H1 (cell line): ENCODE data around the gene GAS2. TPM values are rescaled to one million over a fixed set of nuclear protein-coding genes. Genes with fewer than 3 reads are reported as not detected.

ENCODE experiments used
- NRF1 ChIP-seq: IDR thresholded peaks from 2 replicates; pipeline ENCODE4 v1.6.1; 2011; ENCODE audit warnings: mild to moderate bottlenecking, low read depth, low read length, improper control_type of control experiment
- PHF8 ChIP-seq: fragments of 200-600 bp; sonication (generic); conservative IDR thresholded peaks from 2 replicates; pipeline ENCODE4 v1.7.1; 2012; ENCODE audit warnings: low read depth, mild to moderate bottlenecking, inconsistent platforms, low read length, moderate library complexity
- RAD21 ChIP-seq, 2 experiments: IDR thresholded peaks in 1 of 2; conservative IDR thresholded peaks in 1 of 2; 2 replicates each; pipeline ENCODE4 v1.6.1; 2011; ENCODE audit warnings: low read depth in 2 of 2, low read length in 2 of 2, improper control_type of control experiment in 1 of 2, inconsistent platforms in 1 of 2, mild to moderate bottlenecking in 1 of 2, moderate library complexity in 1 of 2
- RBBP5 ChIP-seq: IDR thresholded peaks from 2 replicates; pipeline ENCODE4 v1.7.1; 2012; ENCODE audit warnings: low read depth, mild to moderate bottlenecking, inconsistent platforms, low read length, moderate library complexity, borderline replicate concordance
- RXRA ChIP-seq: IDR thresholded peaks from 2 replicates; pipeline ENCODE4 v1.6.1; 2011; ENCODE audit warnings: low read depth, mild to moderate bottlenecking, low read length, moderate library complexity; ENCODE audit not compliant: insufficient read depth
- TAF1 ChIP-seq: IDR thresholded peaks from 2 replicates; pipeline ENCODE4 v1.6.1; 2011; ENCODE audit warnings: mild to moderate bottlenecking, low read depth, low read length
- TAF7 ChIP-seq: optimal IDR thresholded peaks from 2 replicates; pipeline ENCODE3; 2011; ENCODE audit warnings: low read depth, mild to moderate bottlenecking, inconsistent platforms, low read length, moderate library complexity, borderline replicate concordance
- TBP ChIP-seq: IDR thresholded peaks from 2 replicates; pipeline ENCODE4 v1.6.1; 2011; ENCODE audit warnings: low read depth, low read length, improper control_type of control experiment
- polyA plus RNA-seq, 7 experiments: library from polyadenylated mRNA; depleted of rRNA in 3 of 7; stranded (reverse) in 5 of 7; unstranded in 2 of 7; fragments of >200 nt in 5 of 7; fragments of 200-250 nt in 2 of 7; gene quantifications; 1 replicate in 5 of 7; 2 replicates in 1 of 7; 4 replicates in 1 of 7; pipeline versions ENCODE4 v1.2.1 to v1.2.3, GENCODE V29; 2011 to 2013; ENCODE audit warnings: missing spikeins in 2 of 7, mixed read lengths in 2 of 7
- total RNA-seq: library from RNA; stranded (reverse); fragmentation: NEBNext Ultra II Directional; extraction: Animal tissue kit (Norgen Biotek cat#: 25700); gene quantifications from 2 replicates; pipeline ENCODE4 v1.2.1, GENCODE V29; 2021

GAS2 gene
- total and polyA plus RNA-seq, 2 of the 8 experiments (the other 6 are each of a cell fraction or from before 2014, with no cell fraction given) = 0.70 to 1.7 TPM

DNA sequence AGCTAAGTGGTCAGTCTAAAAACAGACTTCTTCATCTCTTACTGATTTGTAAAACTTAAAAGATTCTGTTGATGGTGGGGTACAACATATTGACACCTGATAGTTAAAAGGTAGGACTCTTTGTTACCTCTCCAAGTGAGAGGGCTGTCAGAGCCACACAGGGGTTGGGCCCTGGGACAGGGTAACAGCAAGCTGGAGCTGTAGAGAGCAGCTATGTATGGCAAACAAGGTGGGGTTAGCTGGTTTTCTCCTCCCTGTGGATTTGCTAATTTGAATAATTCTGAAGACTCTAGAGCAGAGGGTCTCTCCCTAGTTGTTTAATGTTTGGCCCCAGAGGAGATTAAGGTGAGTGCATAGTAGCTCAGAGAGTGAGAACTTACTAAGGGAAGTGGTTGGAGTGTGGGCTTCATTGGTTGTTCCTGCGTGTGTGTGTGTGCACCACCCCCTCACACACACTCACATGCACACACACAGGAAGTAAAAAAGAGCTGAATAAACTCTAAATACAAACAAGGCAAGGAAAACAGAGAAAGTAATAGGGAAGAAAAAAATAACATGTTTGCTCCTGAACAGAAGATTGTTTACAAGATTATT lies 9.2 kb upstream of the GAS2 start (continued):
- no peak for TF ChIP-seq TBP
- TF ChIP-seq RBBP5 = no peak
- TF ChIP-seq RXRA = no peak
- no peak for TF ChIP-seq TAF7
- no peak for TF ChIP-seq NRF1
- no peak for TF ChIP-seq PHF8
- TF ChIP-seq TAF1 = no peak
- TF ChIP-seq RAD21 (IDR thresholded peaks at IDR 0.05 in 1 of 2, conservative IDR thresholded peaks at IDR 0.05 in 1 of 2; ENCODE audit: low read depth in 2 of 2, low read length in 2 of 2) = no peak
